Renal pelvis (tissue), 4 donors: ENCODE data around the gene TRPM7. TPM values are rescaled to one million over a fixed set of nuclear protein-coding genes. Genes with fewer than 3 reads are reported as not detected.
"Not testable (repeated sequence)": the region's sequence is repeated elsewhere in the genome, so short reads cannot be mapped to it uniquely, and the experiment has no call there.

Experiments
- DNase-seq: peaks from one replicate; pipeline ENCODE4 v3.0.0-alpha.2; 2013
- polyA plus RNA-seq, 3 donors: library from polyadenylated mRNA; unstranded; fragments of 120-200 nt; gene quantifications; one replicate each; pipeline ENCODE4 v1.2.1, GENCODE V29; 2013; ENCODE audit not compliant: insufficient read length in 3 of 3

The TRPM7 gene
- polyA plus RNA-seq, 3 donors, result 43.4 to 57.6 (median 46.4) TPM

DNA sequence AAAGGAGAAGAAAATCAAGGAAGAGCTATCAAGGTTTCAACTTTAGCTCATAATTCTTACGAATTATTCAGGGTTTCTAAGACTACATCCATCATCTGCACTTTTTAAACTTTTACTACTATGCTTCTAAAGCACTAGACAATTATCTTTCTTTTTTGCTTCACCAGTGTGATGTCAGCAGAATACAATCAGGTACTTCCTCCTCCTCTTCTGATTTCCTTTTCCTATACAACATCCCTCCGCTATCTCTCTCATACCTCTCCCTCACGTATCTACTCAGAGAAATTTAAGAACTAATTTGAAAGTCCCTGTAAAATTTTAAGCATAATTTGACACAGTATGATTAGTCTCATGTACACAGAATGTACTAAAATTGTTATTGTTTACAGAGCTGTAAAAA is 92.8 kb downstream of the TRPM7 start:
- DNase-seq, result no peak

DNA sequence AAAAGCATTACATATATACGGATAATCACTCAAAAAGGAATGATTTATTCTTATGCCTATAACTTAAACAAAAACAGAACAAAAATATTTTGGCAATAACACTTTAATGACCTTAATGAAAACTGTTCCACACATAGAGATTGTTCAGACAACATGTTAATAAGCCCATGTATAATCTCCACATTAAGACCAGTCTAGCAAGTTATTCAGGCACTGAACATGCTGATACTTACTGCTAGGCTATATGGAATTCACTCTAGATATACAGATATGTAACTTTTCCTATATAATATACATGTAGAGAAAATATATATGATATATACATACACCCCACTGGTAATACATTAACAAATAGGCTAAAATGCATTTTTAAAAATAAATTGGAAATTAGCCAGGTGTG is 96.3 kb downstream of the TRPM7 start:
- DNase-seq, result no peak

DNA sequence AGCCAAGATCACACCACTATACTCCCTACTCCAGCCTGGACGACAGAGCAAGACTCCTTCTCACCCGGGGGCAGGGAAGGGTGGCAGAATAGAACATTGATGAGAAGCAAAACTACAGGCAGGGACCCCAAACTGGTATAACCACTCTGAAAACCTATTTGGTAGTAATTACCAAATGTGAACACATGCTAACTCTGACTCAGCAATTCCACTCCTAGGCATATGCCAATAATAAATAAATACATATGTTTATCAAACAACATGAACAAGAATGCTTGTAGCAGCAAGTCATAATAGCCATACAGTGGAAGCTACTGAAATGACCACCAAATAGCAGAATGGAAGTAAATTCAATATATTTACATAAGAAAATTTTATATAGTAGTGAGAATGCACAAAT is 109.1 kb downstream of the TRPM7 start:
- no peak for DNase-seq

DNA sequence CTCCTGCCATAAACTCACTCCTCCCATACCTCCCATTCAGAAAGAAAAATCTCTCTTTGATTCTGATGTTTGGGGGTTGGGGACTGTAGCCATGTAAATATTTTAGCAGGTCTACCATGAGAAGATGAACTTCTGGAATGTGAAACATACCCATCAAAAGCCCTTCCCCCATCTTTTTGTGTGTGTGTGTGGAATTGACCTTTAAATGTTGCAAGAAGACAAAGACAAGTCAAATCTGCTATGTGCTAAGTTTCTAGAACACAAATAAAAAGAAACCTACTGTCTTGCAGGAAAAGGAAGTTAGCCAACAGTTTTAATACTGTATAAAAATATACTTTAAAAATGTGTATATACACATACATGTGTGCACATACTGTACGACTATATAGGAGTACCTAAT is 110.4 kb downstream of the TRPM7 start:
- DNase-seq, result no peak

DNA sequence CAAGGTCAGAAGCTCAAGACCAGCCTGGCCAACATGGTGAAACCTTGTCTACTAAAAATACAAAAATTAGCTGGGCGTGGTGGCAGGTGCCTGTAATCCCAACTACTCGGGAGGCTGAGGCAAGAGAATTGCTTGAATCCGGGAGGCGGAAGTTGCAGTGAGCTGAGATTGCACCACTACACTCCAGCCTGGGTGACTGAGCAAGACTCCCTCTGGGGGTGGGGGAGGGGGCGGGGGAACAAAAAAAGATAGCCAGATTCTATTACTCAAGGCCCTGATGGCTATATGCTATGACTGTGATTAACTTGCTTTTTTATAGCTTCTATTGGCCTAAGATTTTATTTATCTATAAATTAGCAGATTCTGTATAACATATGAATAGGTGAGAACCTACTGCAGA is 112.8 kb downstream of the TRPM7 start:
- not testable (repeated sequence) for DNase-seq

DNA sequence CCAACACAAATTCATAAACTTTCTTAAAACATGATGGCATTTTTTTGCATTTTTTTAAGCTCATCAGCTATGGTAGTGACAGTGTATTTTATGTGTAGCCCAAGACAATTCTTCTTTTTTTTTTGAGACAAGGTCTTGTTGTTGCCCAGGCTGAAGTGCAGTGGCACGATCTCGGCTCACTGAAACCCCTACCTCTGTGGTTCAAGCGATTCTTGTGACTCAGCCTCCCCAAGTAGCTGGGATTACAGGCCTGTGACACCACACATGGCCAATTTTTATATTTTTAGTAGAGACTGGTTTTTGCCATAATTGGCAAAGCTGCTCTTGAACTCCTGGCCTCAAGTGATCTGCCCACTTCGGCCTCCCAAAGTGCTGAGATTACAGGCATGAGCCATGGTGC is 122.8 kb downstream of the TRPM7 start:
- DNase-seq, result no peak

DNA sequence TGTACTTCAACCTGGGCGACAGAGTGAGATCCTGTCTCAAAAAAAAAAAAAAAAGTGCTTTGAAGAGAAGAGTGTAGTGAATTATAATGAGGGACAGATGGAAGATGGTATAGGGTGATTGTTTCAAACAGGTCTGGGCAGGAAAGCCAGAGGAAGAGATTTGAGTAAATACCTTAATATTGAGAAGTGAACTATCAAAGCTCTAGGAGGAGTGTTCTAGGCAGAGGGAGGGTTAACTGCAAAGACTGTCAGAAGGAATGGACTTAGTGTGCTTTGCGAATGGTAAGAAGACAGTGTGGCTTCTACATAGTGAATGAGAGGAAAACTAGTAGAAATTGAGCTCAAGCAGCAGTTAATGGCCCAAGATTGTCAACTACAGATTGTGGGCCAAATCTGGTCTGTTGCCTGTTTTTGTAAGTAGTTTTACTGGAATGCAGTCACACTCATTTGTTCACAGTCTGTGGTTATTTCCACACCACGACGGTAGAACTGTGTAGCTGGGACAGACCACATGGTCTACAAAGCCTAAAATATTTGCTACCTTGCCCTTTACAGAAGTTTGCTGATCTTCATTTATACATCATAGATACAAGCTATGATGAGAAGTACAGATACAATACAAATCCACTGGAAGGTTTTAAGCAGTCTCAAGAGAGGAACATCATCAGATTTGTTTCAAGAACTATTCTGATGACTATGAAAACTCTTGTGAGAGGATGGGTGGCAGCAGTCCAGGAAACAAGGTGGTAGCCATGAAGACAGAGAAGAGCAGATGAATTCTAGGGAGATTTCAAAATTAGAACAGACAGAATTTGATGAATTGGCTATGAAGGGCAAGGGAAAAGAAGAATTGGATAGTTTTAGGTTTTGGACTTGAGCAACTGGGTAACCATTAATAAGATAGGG is 123.6 kb downstream of the TRPM7 start:
- no peak for DNase-seq

DNA sequence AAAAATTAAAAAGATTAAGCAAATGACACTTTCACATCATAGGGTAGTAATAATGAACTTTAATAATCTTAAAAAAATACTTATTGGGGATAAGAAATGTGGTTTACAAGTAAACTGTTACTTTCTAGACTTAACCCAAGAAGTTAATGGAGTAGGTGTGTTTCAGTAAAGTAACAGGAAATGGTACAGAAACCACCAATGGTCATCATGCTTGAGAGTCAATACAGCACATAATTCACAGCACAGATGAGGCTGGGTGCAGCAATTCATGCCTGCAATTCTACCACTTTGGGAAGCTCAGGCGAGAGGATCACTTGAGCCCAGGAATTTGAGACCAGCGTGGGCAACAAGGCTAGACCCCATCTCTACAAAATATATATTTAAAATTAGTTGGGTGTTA is 128.6 kb downstream of the TRPM7 start:
- no peak for DNase-seq

DNA sequence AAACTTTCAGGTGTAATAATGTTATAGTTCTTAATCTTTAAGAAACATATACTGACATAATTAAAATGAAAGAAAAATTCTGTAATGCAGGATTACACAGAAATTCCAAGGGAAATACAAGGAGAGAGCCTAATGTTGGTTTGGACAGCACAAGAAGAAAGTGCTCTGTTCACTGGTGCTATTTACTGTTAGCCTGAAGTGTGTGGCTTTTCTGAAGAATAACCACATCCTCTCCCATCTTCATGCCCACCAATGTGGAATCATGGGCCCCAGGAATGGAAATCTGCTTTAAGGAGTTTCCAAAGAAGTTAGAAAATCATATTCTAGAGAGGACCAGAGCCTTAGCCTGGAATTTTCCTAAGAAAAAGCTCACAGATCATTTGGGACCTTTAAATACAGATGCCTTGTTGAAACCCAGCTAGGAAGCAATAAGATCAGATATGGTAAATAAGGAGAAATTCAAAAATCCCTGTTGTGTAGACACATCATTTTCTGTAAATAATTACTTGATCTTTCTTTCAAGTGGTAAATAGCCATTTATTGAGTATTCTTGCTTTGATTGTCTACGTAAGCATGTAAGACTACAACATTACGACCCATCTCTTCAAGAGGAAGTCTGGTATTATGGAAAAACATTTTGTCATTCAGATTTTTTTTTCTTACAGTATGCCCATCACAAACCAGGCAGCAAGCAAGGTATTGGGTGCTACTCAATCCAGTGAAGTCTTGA is 129.8 kb downstream of the TRPM7 start:
- no peak for DNase-seq

DNA sequence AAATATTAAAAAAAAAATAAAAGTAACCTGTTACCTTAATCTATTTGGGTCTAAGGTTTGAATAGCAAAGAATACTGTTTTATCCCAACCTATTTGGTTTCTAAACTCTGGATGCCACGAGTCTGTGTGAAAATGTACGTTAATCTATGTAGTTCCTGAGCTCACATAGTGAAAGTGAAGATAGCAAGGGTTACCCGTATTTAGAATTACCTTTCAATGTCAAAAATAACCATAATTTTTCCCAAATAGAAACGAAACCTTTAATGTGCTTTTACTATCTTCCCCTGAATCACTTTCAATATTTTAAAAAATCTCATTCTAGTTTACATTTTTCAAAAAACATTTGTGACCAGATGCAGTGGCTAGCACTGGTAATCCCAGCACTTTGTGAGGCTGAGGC is 134.4 kb downstream of the TRPM7 start:
- DNase-seq, result no peak

DNA sequence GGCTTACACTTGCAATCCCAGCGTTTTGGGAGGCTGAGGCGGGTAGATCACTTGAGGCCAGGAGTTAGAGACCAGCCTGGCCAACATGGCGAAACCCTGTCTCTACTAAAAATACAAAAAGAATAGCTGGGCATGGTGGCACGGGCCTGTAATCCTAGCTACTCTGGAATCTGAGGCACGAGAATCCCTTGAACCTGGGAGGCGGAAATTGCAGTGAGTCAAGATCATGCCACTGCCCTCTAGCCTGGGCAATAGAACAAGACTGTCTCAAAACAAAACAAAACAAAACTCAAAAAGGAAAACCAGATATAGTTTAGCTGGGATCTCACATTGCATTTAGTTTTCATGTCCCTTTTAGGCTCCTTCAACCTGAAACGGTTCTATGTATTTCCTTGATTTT is 137.3 kb downstream of the TRPM7 start:
- DNase-seq, result no peak

DNA sequence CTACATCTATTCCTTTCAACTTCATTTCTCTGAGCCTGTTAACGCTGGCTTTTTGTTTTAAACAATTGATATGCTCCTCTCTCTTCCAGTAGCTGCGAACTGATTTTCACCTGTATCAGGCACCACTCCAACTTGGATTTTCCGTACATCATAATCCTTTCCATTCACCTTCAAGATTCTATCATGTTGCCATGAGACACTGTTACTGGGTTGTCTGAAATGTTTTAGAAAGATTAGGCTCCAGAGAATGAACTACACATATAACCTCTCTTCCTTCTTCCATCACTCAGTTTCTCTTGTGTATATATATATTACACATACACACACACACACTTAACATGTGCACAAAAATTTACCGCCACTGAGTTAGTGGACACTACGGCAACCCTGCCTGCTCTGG is 140.0 kb downstream of the TRPM7 start, which contains the start of gene USP50:
USP50 (minus strand) TSS at position 101 of the 400 bp plus-strand sequence. CDS start 141 bp downstream, outside the sequence.
- DNase-seq, result no peak

DNA sequence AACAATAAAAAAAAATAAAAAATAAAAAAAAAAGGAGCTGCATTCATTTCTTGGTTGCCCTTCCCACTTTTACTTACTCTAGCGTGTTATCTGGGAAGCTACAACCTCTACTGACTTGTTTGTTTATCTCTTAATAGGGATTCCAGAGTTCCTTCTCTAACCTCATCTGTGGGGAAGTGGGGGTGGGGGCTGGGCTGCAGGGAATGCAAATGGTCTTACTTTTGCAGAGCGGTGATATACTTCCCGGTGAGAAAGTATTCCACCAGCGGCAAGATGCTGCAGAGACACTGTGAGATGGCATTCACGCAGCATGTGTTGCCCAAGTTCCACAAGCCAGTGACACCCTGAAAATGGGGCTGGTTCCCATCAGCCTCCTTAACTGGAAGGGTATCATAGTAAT is 142.2 kb downstream of the TRPM7 start:
- no peak for DNase-seq

DNA sequence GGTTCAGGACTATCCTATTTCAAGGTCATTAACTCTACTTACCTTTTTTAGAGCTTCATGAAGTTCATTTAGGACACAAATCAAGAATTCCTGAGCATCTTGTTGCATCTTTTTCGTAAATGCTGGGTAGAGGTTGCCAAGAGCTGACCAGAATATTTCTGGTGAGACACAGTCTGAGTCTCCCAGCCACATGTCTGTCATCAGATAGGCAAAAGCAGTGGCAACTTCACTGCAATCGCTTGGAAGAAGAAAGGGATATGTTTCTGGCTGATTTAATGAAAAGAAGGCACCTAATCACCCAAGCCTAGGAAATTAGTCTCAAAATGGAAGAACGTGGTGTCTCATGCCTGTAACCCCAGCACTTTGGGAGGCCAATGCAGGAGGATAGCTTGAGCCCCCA is 143.0 kb downstream of the TRPM7 start:
- DNase-seq, result no peak

DNA sequence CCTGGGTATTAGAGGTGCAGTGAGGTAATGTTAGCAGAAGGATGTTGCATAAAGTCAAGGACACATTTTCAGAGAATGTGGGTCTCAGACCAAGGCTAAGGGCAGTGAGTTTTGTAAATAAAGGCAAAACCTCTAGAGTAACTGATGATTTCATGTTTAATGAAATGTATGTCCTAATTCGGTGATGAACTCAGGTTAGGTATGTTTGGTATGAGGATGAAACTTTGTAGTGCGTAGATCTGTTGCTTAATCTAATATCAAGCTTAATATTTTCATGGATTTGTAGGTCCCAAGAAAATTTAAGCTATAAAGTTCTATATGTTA is 143.7 kb downstream of the TRPM7 start:
- no peak for DNase-seq

DNA sequence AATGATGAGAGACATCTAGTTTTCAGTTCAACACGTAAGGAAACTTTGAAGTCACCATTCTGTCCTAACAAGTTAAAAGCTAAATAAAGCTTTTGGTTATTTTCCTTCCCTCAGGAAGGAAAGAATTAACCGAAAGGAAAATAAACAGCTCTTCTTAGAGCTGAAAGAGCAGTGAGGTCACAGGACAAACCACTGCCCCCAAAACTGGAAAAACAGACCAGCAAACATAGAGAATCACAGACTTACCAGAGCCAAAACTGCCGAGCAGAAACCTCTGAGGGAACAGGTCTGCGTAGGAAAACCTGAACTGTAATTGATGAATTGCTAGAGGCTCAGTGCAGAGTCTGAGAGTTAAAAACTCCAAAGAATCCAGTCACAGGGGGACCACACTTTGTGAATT is 154.8 kb downstream of the TRPM7 start:
- no peak for DNase-seq

DNA sequence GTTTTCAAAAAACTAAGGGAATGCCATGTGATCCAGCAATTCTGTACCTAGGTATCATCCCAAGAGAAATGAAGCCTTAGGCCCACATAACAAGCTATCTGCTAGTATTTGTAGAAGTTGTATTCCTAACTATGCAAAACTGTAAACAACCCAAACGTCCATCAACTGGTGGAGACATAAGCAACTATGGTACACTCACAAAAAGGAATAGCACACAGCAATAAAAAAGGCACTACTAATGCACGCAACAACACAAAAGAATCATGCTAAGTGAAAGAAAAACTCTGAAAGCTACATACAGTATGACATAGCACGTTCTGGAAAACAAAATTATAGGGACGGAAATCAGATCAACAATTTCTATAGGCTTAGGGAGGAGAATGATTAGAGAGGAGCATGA is 155.4 kb downstream of the TRPM7 start:
- no peak for DNase-seq

DNA sequence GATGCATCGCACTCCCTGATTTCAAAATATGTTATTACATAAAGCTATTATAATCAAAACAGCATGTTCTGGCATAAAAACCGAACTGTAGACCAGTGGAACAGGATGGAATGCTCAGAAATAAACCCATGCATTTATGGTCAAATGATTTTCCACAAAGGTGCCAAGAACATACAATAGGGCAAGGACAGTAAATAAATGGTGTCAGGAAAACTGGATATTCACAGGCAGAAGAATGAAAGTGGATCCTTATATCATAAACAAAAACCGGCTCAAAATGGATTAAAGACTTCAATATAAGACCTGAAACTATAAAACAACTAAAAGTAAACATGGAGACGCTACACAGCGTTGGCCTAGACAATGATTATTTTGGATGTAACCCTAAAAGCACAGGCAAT is 162.7 kb downstream of the TRPM7 start:
- DNase-seq, result no peak

DNA sequence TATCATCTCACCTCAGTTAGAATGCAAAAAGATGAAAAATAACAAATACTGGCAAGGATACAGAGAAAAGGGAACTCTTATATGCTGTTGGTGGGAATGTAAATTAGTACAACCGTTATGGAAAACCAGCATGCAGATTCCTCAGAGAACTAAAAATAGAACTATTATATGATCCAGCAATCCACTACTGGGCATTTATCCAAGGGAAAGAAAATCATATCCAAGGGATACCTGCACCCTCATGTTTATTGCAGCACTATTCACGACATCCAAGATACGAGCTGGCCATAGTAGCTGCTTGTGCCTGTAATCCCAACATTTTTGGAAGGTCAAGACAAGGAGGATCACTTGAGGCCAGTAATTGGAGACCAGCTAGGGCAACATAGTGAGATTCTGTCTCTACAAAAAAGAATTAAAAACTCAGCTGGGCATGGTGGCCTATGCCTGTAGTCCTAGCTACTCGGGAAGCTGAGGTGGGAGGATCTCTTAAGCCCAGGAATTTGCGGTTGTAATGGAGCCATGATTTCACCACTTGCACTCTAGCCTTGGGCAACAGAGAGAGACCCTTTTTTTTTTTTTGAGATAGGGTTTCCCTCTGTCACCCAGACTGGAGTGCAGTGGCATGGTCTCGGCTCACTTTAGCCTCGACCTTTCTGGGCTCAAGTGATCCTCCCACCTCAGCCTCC is 166.7 kb downstream of the TRPM7 start:
- no peak for DNase-seq

DNA sequence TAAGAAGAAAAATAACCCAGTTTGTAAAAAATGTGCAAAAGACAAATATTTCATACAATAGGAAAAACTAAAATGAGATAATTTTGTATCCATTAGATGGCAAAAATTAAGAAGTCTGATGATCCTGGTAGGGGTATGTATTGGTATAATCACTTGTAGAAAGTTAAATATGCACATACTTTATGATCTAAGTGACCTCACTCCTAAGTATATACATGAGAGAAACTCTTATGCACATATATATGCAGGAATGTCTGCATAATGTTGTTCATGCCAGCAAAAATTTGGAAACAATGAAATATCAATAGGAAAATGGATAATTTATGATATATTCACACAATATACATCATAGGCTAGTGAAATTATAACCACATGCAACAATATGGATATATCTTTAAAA is 173.6 kb downstream of the TRPM7 start:
- no peak for DNase-seq
